BLaER1 treated with 17β-estradiol and CSF1 and Interleukin-3, amounts not matched to agents 10 nM and 100 nM (cell line): ENCODE data around the gene B4GAT1.
"Not testable (repeated sequence)": the region's sequence is repeated elsewhere in the genome, so short reads cannot be mapped to it uniquely, and the experiment has no call there.

Source experiments
- H3K27ac ChIP-seq, 11 experiments: shearing (Covaris generic); formaldehyde crosslinking; 2 replicates each; pipeline ENCODE4 v1.8.1; 2022
- H3K27me3 ChIP-seq, 11 experiments: shearing (Covaris generic); formaldehyde crosslinking; 2 replicates each; pipeline ENCODE4 v1.8.1; 2022
- H3K36me3 ChIP-seq, 11 experiments: shearing (Covaris generic); formaldehyde crosslinking; 2 replicates each; pipeline ENCODE4 v1.8.1; 2022
- H3K4me1 ChIP-seq, 10 experiments: shearing (Covaris generic); formaldehyde crosslinking; 2 replicates each; pipeline ENCODE4 v1.8.1; 2022
- H3K4me2 ChIP-seq, 11 experiments: shearing (Covaris generic); formaldehyde crosslinking; 2 replicates each; pipeline ENCODE4 v1.8.1; 2022
- H3K4me3 ChIP-seq, 10 experiments: shearing (Covaris generic); formaldehyde crosslinking; 2 replicates each; pipeline ENCODE4 v1.8.1; 2022
- H3K9ac ChIP-seq, 11 experiments: shearing (Covaris generic); formaldehyde crosslinking; 2 replicates each; pipeline ENCODE4 v1.8.1; 2022
- H3K9me3 ChIP-seq, 11 experiments: shearing (Covaris generic); formaldehyde crosslinking; replicated peaks in 1 of 11; 2 replicates each; pipeline ENCODE4 v1.8.1; 2022
- H4K20me1 ChIP-seq, 11 experiments: shearing (Covaris generic); formaldehyde crosslinking; 2 replicates each; pipeline ENCODE4 v1.8.1; 2022
- Cebpa-rat ChIP-seq, 11 experiments: shearing (Covaris generic); IDR thresholded peaks; 2 replicates each; pipeline ENCODE4 v1.8.1; 2022

The B4GAT1 gene

GRCh38 chr11:66323684-66324083 is 23.7 kb downstream of the B4GAT1 start:
- H3K27me3 ChIP-seq = no peaks in the 10 kb centered on the region
- H3K4me1 ChIP-seq = peaks cover 53 to 82% (median 76%) of the 10 kb centered on the region in 10 experiments
- H3K27ac ChIP-seq = no peak overlapping the region
- H3K9ac ChIP-seq = no peak overlapping the region
- peak overlapping the region in 8 of 11 experiments; percentile 74 to 98 (median 94); a peak in 9 of 22 replicates for H3K4me2 ChIP-seq
- no peak for TF ChIP-seq Cebpa-rat (IDR thresholded peaks at IDR 0.05)
- H3K9me3 ChIP-seq = peaks cover 0 to 21% (median 14%) of the 10 kb centered on the region in 11 experiments; a peak in 15 of 22 replicates
- H3K4me3 ChIP-seq = no peak overlapping the region
- H3K36me3 ChIP-seq = no peaks in the 10 kb centered on the region
- H4K20me1 ChIP-seq = no peaks in the 10 kb centered on the region

GRCh38 chr11:66322732-66323427 is 24.5 kb downstream of the B4GAT1 start:
- no peaks in the 10 kb centered on the region for H3K27me3 ChIP-seq
- H3K9ac ChIP-seq = no peak overlapping the region
- H3K4me3 ChIP-seq = no peak overlapping the region
- peaks cover 53 to 82% (median 76%) of the 10 kb centered on the region in 10 experiments for H3K4me1 ChIP-seq
- H3K27ac ChIP-seq = peak overlapping the region in 6 of 11 experiments; percentile 24 to 61 (median 42); a peak in 12 of 22 replicates
- H3K4me2 ChIP-seq = peak overlapping the region in 8 of 11 experiments; percentile 1 to 47 (median 32); a peak in 4 of 22 replicates
- no peak for TF ChIP-seq Cebpa-rat (IDR thresholded peaks at IDR 0.05)
- H3K9me3 ChIP-seq = peaks cover 0 to 21% (median 14%) of the 10 kb centered on the region in 11 experiments; a peak in 15 of 22 replicates
- H3K36me3 ChIP-seq = no peaks in the 10 kb centered on the region
- no peaks in the 10 kb centered on the region for H4K20me1 ChIP-seq

- Histone ChIP-seq H3K4me1 (peaks cover 51 to 80% (median 74%) of the 10 kb centered on the region in 10 experiments), H3K27me3 (no peaks in the 10 kb centered on the region), H4K20me1 (peaks cover 0 to 2% (median 0%) of the 10 kb centered on the region in 11 experiments; a peak in 3 of 22 replicates), H3K36me3 (no peaks in the 10 kb centered on the region), H3K4me3 (no peak overlapping the region), H3K4me2 (peak overlapping the region in 9 of 11 experiments; percentile 4 to 47 (median 31); a peak in 15 of 22 replicates), H3K27ac (peak overlapping the region in 7 of 11 experiments; percentile 24 to 61 (median 42); a peak in 11 of 22 replicates), H3K9me3 (peaks cover 0 to 21% (median 14%) of the 10 kb centered on the region in 11 experiments; a peak in 15 of 22 replicates), H3K9ac (no peak overlapping the region)
- no peak for TF ChIP-seq Cebpa-rat (IDR thresholded peaks at IDR 0.05)
Observed at GRCh38 chr11:66321606-66322005, 25.8 kb downstream of the B4GAT1 start.

GRCh38 chr11:66320748-66321147 is 26.7 kb downstream of the B4GAT1 start:
- not testable (repeated sequence) for H3K4me2 ChIP-seq, H3K4me3 ChIP-seq, H3K27ac ChIP-seq, H3K36me3 ChIP-seq, H3K27me3 ChIP-seq, H3K9ac ChIP-seq
- Histone ChIP-seq H4K20me1 (peaks cover 0 to 10% (median 3%) of the 10 kb centered on the region in 11 experiments; a peak in 12 of 22 replicates), H3K9me3 (peaks cover 0 to 21% (median 14%) of the 10 kb centered on the region in 11 experiments; a peak in 15 of 22 replicates), H3K4me1 (peaks cover 51 to 82% (median 75%) of the 10 kb centered on the region in 10 experiments)

- peaks cover 0 to 21% (median 14%) of the 10 kb centered on the region in 11 experiments; a peak in 15 of 22 replicates for H3K9me3 ChIP-seq
- H3K27ac ChIP-seq = peak overlapping the region in 3 of 11 experiments; percentile 32 to 98 (median 94); a peak in 2 of 22 replicates
- peaks cover 0 to 15% (median 7%) of the 10 kb centered on the region in 11 experiments; a peak in 12 of 22 replicates for H4K20me1 ChIP-seq
- not testable (repeated sequence) for H3K4me3 ChIP-seq, H3K4me2 ChIP-seq, H3K27me3 ChIP-seq, H3K9ac ChIP-seq, H3K36me3 ChIP-seq
- H3K4me1 ChIP-seq = peaks cover 51 to 82% (median 75%) of the 10 kb centered on the region in 10 experiments
Observed at GRCh38 chr11:66320289-66320688, 27.1 kb downstream of the B4GAT1 start.

- Histone ChIP-seq H3K27me3 (no peaks in the 10 kb centered on the region), H3K4me2 (peak overlapping the region; percentile 98 to 100 (median 100)), H3K4me3 (peak overlapping the region in 2 of 10 experiments; percentile 68 to 69; a peak in 1 of 20 replicates), H3K9me3 (peaks cover 0 to 21% (median 14%) of the 10 kb centered on the region in 11 experiments; a peak in 15 of 22 replicates), H3K4me1 (peaks cover 56 to 82% (median 77%) of the 10 kb centered on the region in 10 experiments), H3K9ac (peak overlapping the region in 10 of 11 experiments; percentile 39 to 92 (median 88); a peak in 18 of 22 replicates), H3K36me3 (no peaks in the 10 kb centered on the region), H4K20me1 (peaks cover 0 to 32% (median 12%) of the 10 kb centered on the region in 11 experiments; a peak in 12 of 22 replicates), H3K27ac (peak overlapping the region; percentile 25 to 98 (median 94); a peak in 21 of 22 replicates)
- TF ChIP-seq Cebpa-rat (IDR thresholded peaks at IDR 0.05) = peak in 3 of 11 experiments; percentile 0 to 31 (median 17); a peak in 2 of 22 replicates
Observed at GRCh38 chr11:66318600-66318970, 28.8 kb downstream of the B4GAT1 start.

- Histone ChIP-seq H3K9ac (peak overlapping the region; percentile 81 to 92 (median 87); a peak in 21 of 22 replicates), H3K4me2 (peak overlapping the region; percentile 98 to 100 (median 100)), H3K4me3 (peak overlapping the region in 9 of 10 experiments; percentile 66 to 80 (median 69); a peak in 18 of 20 replicates), H3K27ac (peak overlapping the region; percentile 73 to 98 (median 94); a peak in 21 of 22 replicates), H3K36me3 (no peaks in the 10 kb centered on the region), H4K20me1 (peaks cover 0 to 32% (median 12%) of the 10 kb centered on the region in 11 experiments; a peak in 12 of 22 replicates), H3K4me1 (peaks cover 62 to 82% (median 79%) of the 10 kb centered on the region in 10 experiments), H3K27me3 (no peaks in the 10 kb centered on the region), H3K9me3 (peaks cover 0 to 21% (median 14%) of the 10 kb centered on the region in 11 experiments; a peak in 15 of 22 replicates)
- peak; percentile 97 to 100 (median 100) for TF ChIP-seq Cebpa-rat (IDR thresholded peaks at IDR 0.05)
Observed at GRCh38 chr11:66317723-66318599, 29.5 kb downstream of the B4GAT1 start.

- Histone ChIP-seq H3K36me3 (no peaks in the 10 kb centered on the region), H3K4me1 (peaks cover 63 to 77% (median 74%) of the 10 kb centered on the region in 10 experiments), H3K9ac (peak overlapping the region; percentile 81 to 92 (median 87); a peak in 21 of 22 replicates), H3K9me3 (peaks cover 0 to 21% (median 14%) of the 10 kb centered on the region in 11 experiments; a peak in 15 of 22 replicates), H3K27ac (peak overlapping the region; percentile 73 to 98 (median 94); a peak in 21 of 22 replicates), H3K4me2 (peak overlapping the region; percentile 98 to 100 (median 100)), H3K4me3 (peak overlapping the region in 9 of 10 experiments; percentile 66 to 80 (median 69); a peak in 18 of 20 replicates), H3K27me3 (no peaks in the 10 kb centered on the region), H4K20me1 (peaks cover 0 to 32% (median 12%) of the 10 kb centered on the region in 11 experiments; a peak in 12 of 22 replicates)
- no peak for TF ChIP-seq Cebpa-rat (IDR thresholded peaks at IDR 0.05)
Observed at GRCh38 chr11:66317322-66317722, 30.1 kb downstream of the B4GAT1 start.
